ENCODE data around the gene FGF19. TPM values are rescaled to one million over a fixed set of nuclear protein-coding genes. Genes with fewer than 3 reads are reported as not detected.

Gene FGF19
- total RNA-seq, 1 donor from 2014 or later = not detected

- Histone ChIP-seq H3K27me3 (ENCODE audit: control insufficient read depth, insufficient read depth, low read length) (no peaks in the 10 kb centered on the region), H3K4me3 (ENCODE audit: low read depth, low read length) (no peak overlapping the region), H3K36me3 (ENCODE audit: control insufficient read depth, insufficient read depth, low read length) (no peaks in the 10 kb centered on the region)
- no peak for DNase-seq (ENCODE audit: low read depth)
- no peak for TF ChIP-seq CTCF (IDR thresholded peaks at IDR 0.05; ENCODE audit: insufficient read depth, low read length, poor library complexity, severe bottlenecking)
These were observed 47.0 kb downstream of the FGF19 start for GRCh38 chr11:69656536-69657455.

- TF ChIP-seq CTCF (IDR thresholded peaks at IDR 0.05; ENCODE audit: insufficient read depth, low read length, poor library complexity, severe bottlenecking) = no peak
- Histone ChIP-seq H3K27me3 (ENCODE audit: control insufficient read depth, insufficient read depth, low read length) (no peaks in the 10 kb centered on the region), H3K4me3 (ENCODE audit: low read depth, low read length) (no peak overlapping the region), H3K36me3 (ENCODE audit: control insufficient read depth, insufficient read depth, low read length) (no peaks in the 10 kb centered on the region)
- no peak for DNase-seq (ENCODE audit: low read depth)
These were observed 48.1 kb downstream of the FGF19 start for GRCh38 chr11:69655479-69656428.

- no peak for DNase-seq (ENCODE audit: low read depth)
- H3K27me3 ChIP-seq (ENCODE audit: control insufficient read depth, insufficient read depth, low read length) = no peaks in the 10 kb centered on the region
- TF ChIP-seq CTCF (IDR thresholded peaks at IDR 0.05; ENCODE audit: insufficient read depth, low read length, poor library complexity, severe bottlenecking) = no peak
- H3K4me3 ChIP-seq (ENCODE audit: low read depth, low read length) = no peak overlapping the region
- peaks cover 1% of the 10 kb centered on the region for H3K36me3 ChIP-seq (ENCODE audit: control insufficient read depth, insufficient read depth, low read length)
These were observed 49.0 kb downstream of the FGF19 start for GRCh38 chr11:69654660-69655478.

- no peak overlapping the region for H3K4me3 ChIP-seq (ENCODE audit: low read depth, low read length)
- no peak for TF ChIP-seq CTCF (IDR thresholded peaks at IDR 0.05; ENCODE audit: insufficient read depth, low read length, poor library complexity, severe bottlenecking)
- DNase-seq (ENCODE audit: low read depth) = no peak
- H3K27me3 ChIP-seq (ENCODE audit: control insufficient read depth, insufficient read depth, low read length) = no peaks in the 10 kb centered on the region
- H3K36me3 ChIP-seq (ENCODE audit: control insufficient read depth, insufficient read depth, low read length) = peaks cover 1% of the 10 kb centered on the region
These were observed 49.7 kb downstream of the FGF19 start for GRCh38 chr11:69654001-69654659.

GRCh38 chr11:69653406-69653960 is 50.3 kb downstream of the FGF19 start:
- Histone ChIP-seq H3K4me3 (ENCODE audit: low read depth, low read length) (no peak overlapping the region), H3K36me3 (ENCODE audit: control insufficient read depth, insufficient read depth, low read length) (peaks cover 1% of the 10 kb centered on the region), H3K27me3 (ENCODE audit: control insufficient read depth, insufficient read depth, low read length) (no peaks in the 10 kb centered on the region)
- DNase-seq (ENCODE audit: low read depth) = no peak
- TF ChIP-seq CTCF (IDR thresholded peaks at IDR 0.05; ENCODE audit: insufficient read depth, low read length, poor library complexity, severe bottlenecking) = no peak
